ENCODE data around the gene OR14I1.

GRCh38 chr1:248751635-248752034 is 49.1 kb upstream of the OR14I1 start:
- TF ChIP-seq, protein P1, sequence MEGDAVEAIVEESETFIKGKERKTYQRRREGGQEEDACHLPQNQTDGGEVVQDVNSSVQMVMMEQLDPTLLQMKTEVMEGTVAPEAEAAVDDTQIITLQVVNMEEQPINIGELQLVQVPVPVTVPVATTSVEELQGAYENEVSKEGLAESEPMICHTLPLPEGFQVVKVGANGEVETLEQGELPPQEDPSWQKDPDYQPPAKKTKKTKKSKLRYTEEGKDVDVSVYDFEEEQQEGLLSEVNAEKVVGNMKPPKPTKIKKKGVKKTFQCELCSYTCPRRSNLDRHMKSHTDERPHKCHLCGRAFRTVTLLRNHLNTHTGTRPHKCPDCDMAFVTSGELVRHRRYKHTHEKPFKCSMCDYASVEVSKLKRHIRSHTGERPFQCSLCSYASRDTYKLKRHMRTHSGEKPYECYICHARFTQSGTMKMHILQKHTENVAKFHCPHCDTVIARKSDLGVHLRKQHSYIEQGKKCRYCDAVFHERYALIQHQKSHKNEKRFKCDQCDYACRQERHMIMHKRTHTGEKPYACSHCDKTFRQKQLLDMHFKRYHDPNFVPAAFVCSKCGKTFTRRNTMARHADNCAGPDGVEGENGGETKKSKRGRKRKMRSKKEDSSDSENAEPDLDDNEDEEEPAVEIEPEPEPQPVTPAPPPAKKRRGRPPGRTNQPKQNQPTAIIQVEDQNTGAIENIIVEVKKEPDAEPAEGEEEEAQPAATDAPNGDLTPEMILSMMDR (IDR thresholded peaks at IDR 0.05) = no peak
- TF ChIP-seq POLR2A (IDR thresholded peaks at IDR 0.05) = no peak
